Ramos (cell line): ENCODE data around the gene MYH13.

ENCODE experiments used
- in situ Hi-C: fragments of 300-500 bp; cut with MboI; formaldehyde crosslinking; loops from one replicate; pipeline ENCODE4 v1.14.3; 2022; ENCODE audit warnings: low sequenced_read_pairs; ENCODE audit not compliant: unreplicated experiment

MYH13 gene

GRCh38 chr17:10372906-10373305, at the start of gene MYH13:
Gene MYH13 (minus strand): TSS chr17:10373006. CDS start chr17:10364530, 8,476 bp downstream.
- in situ Hi-C loops: no loop called here

GRCh38 chr17:10421900-10422542, 49.2 kb upstream of the MYH13 start, which contains the start of gene MYH8:
Gene MYH8 (minus strand): TSS chr17:10421950. CDS start chr17:10420227, 1,723 bp downstream.
- in situ Hi-C loops: no loop called here

GRCh38 chr17:10421211-10421610, 48.4 kb upstream of the MYH13 start:
- in situ Hi-C loops: no loop called here

- in situ Hi-C loops: no loop called here
Measured at GRCh38 chr17:10420811-10421210, 48.0 kb upstream of the MYH13 start.

DNA sequence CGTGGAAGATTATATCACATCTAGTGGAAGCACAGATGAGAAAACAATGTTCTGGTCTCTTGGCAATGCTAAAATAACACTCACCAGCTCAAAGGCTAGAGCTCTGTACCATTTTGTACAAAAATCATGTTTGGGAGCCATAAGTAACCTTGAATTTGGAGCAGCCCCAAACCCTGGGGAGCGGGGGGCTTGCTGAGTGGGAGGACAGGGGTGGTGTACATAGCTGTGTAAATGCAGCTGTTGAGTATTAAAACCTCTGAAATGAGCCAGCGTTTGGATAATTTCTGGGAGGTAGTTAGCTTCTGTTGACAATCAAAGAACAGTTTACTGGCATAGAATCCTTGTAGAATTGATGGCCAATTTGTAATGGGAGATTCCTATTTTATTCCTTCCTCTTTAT, 44.6 kb upstream of the MYH13 start:
- in situ Hi-C loops: no loop called here

GRCh38 chr17:10415161-10415560, 42.4 kb upstream of the MYH13 start:
- in situ Hi-C loops: no loop called here

- in situ Hi-C loops: no loop called here
Measured at GRCh38 chr17:10403589-10403988, 30.8 kb upstream of the MYH13 start.

- in situ Hi-C loops: no loop called here
Measured at GRCh38 chr17:10398352-10398751, 25.5 kb upstream of the MYH13 start.

DNA sequence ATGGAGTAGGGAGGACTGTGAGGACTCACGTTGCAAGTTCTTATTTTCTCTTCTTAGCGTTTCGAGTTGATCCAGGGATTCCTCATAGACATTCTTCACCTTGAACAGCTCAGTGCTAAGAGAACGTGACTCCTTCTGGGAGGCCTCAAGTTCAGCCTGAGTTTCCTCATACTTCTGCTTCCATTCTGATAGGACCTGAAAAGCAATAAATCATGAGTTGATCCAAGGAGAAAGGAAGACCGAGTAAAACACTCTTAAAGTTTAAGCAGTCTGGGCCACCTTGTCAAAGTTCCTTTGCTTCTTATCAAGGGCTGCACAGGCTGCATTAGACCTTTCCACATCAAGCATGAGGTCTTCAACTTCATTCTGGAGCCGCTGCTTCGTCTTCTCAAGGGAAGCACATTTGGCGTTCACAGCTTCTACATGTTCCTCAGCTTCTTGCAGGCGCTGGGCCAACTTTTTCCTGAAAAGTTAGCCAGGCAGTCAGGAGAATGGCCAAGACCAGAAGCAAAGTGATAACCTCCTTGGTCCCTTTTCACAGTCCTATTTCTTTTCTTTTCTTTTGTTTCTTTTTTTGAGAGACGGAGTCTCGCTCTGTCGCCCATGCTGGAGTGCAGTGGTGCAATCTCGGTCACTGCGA, 23.8 kb upstream of the MYH13 start:
- in situ Hi-C loops: no loop called here

DNA sequence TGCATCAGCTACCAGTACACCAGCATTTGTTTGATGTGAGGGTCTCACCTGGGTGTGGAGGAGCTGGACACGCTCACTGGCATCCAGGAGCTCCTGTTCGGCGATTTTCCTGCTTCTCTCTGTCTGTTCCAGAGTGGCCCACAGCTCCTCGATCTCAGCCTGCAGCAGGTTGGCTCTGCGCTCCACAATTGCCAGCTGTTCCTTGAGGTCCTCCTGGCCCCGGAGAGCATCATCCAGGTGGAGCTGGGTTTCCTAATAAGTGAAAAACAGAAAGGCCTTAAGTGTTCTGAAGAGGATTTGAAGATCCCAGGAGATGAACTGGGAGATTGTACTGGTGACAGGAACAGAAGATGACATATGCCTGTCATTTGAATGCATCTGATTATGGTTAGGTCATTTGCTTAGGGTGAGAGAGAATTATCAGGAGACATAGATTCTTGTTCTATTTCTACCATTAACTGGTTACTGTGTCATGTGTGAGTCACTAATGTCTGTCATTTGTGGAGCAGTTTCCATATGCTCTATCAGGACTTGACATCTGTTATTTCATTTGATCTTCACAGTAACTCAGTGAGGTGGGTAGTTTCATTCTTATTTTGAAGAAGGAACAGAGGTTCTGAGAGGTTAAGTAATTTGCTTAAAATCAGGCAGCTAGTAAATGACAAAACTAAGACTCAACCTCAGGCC, 21.5 kb upstream of the MYH13 start:
- in situ Hi-C loops: no loop called here

DNA sequence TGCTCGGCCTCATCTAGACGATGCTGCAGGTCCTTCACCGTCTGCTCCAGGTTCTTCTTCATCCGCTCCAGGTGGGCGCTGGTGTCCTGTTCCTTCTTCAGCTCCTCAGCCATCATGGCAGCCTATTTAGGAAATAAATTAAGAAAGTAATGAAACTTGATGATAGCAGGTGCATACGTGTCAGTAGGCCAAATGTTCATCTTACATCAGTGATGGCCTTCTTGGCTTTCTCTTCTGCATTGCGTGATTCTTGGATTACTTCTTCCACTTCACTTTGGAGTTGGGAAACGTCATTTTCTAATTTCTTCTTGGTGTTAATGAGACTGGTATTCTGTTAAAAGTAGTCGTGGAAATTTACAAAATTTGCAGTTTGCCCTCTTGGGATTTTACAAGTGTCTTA, 20.1 kb upstream of the MYH13 start:
- in situ Hi-C loops: no loop called here

DNA sequence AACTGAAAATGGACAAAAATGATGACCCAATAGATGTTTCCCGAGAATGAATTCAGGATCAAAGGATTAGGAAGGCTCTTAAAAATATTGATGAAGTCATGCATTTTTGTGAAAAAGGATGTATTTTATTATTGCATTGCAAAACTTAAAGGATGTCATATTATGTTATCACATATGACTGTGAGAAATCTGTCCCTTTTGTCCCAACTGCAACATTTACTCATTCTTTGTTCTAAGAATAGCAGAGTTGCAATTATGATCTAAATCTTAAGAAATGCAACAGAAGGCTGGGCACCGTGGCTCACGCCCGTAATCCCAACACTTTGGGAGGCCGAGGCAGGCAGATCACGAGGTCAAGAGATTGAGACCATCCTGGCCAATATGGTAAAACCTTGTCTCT, 13.1 kb upstream of the MYH13 start:
- in situ Hi-C loops: no loop called here

GRCh38 chr17:10384175-10384574, 11.4 kb upstream of the MYH13 start:
- in situ Hi-C loops: no loop called here

- in situ Hi-C loops: no loop called here
Measured at GRCh38 chr17:10380631-10381408, 8.0 kb upstream of the MYH13 start.

DNA sequence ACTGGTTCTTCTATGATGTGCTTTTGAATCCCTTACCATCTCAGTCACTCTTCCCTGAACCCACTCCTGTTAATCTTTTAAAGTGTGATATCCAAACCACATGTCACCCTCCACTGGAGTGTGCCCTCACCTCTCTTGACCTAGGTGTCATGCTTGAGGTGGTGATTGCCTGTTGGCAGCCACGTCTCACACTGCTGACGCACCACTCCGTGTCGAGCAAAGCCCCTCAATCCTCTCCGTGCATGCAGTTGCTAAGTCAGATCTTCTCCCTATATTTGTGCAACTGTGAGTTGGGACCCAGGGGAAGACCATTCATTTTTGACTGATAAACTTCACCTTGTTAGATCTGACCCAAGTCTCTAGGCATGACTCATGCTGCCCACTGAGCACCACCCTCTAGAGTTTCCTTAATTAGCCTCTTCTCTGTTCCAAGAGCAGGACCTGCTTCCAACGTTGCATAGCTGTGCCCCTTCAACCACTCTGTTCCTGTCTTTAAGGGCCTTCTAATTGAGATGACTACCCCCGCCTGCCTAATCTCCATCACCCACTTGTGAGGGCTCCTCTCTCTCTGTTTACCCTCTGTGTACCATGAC, 2.7 kb downstream of the MYH13 start:
- in situ Hi-C loops: no loop called here

DNA sequence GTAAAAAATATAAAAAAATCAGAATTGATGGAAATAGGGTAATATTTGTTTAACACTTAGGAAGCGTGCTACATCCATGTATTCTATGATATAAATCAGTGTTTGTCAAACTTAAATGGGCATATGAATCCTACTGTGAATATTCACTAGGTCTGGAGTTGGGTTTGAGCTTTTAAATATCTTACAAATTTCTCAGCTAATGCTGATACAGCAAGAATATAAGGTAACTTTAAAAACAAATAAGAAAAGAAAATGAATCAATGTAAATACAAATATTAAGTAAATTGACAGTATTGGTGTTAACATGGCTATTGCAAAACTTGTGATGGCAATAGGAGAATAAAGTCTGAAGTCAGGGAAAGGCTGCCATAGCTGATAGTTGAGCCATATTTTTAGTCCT, 3.6 kb downstream of the MYH13 start:
- in situ Hi-C loops: no loop called here

GRCh38 chr17:10368561-10368960, 4.2 kb downstream of the MYH13 start:
- in situ Hi-C loops: no loop called here

GRCh38 chr17:10360578-10360977, 12.2 kb downstream of the MYH13 start:
- in situ Hi-C loops: no loop called here

- in situ Hi-C loops: no loop called here
Measured at GRCh38 chr17:10357768-10358167, 15.0 kb downstream of the MYH13 start.

DNA sequence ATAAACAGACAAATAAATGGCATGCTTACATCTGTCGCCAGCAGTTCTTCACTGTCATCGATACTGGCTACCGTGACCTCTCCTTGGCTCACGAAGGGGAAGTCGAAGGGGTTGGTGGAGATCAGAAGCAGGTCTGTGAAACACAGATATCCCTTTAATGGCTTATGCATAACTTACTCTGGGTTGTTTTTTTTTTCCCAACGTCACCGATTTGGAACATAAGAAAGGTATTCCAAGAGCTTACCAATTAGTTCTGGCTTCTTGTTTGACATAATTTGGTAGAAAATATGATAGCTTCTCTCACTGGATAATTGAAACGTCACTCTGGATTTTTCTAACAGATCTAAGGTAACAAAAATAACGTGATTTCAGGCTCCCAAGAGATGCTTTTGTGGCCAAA, 18.2 kb downstream of the MYH13 start:
- in situ Hi-C loops: no loop called here
